ENCODE measurements around the gene KIF17.

Gene KIF17

GRCh38 chr1:20711285-20712214 lies 6.3 kb downstream of the KIF17 start:
- DNase-seq (ENCODE audit: low read depth), result no peak
- no peak overlapping the region for H3K4me3 ChIP-seq (ENCODE audit: control insufficient read depth, low read depth, low read length)
- no peak for TF ChIP-seq CTCF (conservative IDR thresholded peaks at IDR 0.05; ENCODE audit: control insufficient read depth, insufficient read depth, low read depth, low read length)

- TF ChIP-seq CTCF (conservative IDR thresholded peaks at IDR 0.05; ENCODE audit: control insufficient read depth, insufficient read depth, low read depth, low read length), result no peak
- H3K4me3 ChIP-seq (ENCODE audit: control insufficient read depth, low read depth, low read length), result no peak overlapping the region
- no peak for DNase-seq (ENCODE audit: low read depth)
These were observed 7.1 kb downstream of the KIF17 start for GRCh38 chr1:20710469-20711284.

- no peak for TF ChIP-seq CTCF (conservative IDR thresholded peaks at IDR 0.05; ENCODE audit: control insufficient read depth, insufficient read depth, low read depth, low read length)
These were observed 7.9 kb downstream of the KIF17 start for GRCh38 chr1:20709868-20710267.

GRCh38 chr1:20708891-20709290 lies 8.9 kb downstream of the KIF17 start:
- DNase-seq (ENCODE audit: low read depth), result no peak
- H3K4me3 ChIP-seq (ENCODE audit: control insufficient read depth, low read depth, low read length), result no peak overlapping the region
- no peak for TF ChIP-seq CTCF (conservative IDR thresholded peaks at IDR 0.05; ENCODE audit: control insufficient read depth, insufficient read depth, low read depth, low read length)

More at GRCh38 chr1:20709868-20710267, 7.9 kb downstream of the KIF17 start:
- H3K4me3 ChIP-seq (ENCODE audit: control insufficient read depth, low read depth, low read length), result no peak overlapping the region
- no peak for DNase-seq (ENCODE audit: low read depth)

- H3K4me3 ChIP-seq (ENCODE audit: control insufficient read depth, low read depth, low read length), result no peak overlapping the region
- no peak for TF ChIP-seq CTCF (conservative IDR thresholded peaks at IDR 0.05; ENCODE audit: control insufficient read depth, insufficient read depth, low read depth, low read length)
- no peak for DNase-seq (ENCODE audit: low read depth)
These were observed 9.8 kb downstream of the KIF17 start for GRCh38 chr1:20708057-20708456.

- TF ChIP-seq CTCF (conservative IDR thresholded peaks at IDR 0.05; ENCODE audit: control insufficient read depth, insufficient read depth, low read depth, low read length), result no peak
- H3K4me3 ChIP-seq (ENCODE audit: control insufficient read depth, low read depth, low read length), result no peak overlapping the region
- DNase-seq (ENCODE audit: low read depth), result no peak
These were observed 11.0 kb downstream of the KIF17 start for GRCh38 chr1:20706841-20707240.

Measured in fibroblast of mammary gland (primary cell).